Stimulated activated CD8-positive, alpha-beta memory T cell treated with anti-CD3 and anti-CD28 coated beads, Interleukin-7, amount 100 ng/mL, for 1 hour (primary cell): Measurements from ENCODE around the gene NSD2.
"Not testable (repeated sequence)": the region's sequence is repeated elsewhere in the genome, so short reads cannot be mapped to it uniquely, and the experiment has no call there.

Experiments used
- DNase-seq, 2 donors: peaks; one replicate each; pipeline ENCODE4 v3.0.0-alpha.2; 2020; ENCODE audit warnings: low read depth in 2 of 2

The NSD2 gene

GRCh38 chr4:1842339-1842895 lies 28.8 kb upstream of the NSD2 start:
- DNase-seq, result no peak

DNA sequence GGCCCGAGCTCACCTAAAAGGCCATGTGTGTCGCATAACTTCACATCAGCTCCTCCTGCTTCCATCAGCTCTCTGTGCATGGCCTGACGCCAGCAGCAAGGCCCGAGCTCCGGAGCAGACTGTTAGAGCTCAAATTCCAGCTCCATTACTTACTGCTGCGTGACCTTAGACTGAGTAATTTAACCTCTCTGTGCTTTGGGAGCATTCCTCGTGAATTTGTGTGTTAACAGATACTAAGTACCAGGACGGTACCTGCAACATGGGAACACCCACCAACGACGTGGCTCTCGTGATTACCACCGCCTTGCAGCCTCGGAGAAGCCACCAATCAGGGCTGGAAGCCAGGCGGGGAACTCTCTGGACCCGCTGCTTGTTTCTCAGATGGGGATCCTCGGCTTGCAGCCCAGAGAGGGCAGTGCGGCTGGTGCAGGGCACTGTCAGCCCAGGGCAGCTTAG lies 28.2 kb upstream of the NSD2 start:
- no peak for DNase-seq

GRCh38 chr4:1843852-1844251 lies 27.3 kb upstream of the NSD2 start:
- DNase-seq, result no peak

- DNase-seq, result not testable (repeated sequence)
Observed at GRCh38 chr4:1844618-1845017, 26.6 kb upstream of the NSD2 start.

DNA sequence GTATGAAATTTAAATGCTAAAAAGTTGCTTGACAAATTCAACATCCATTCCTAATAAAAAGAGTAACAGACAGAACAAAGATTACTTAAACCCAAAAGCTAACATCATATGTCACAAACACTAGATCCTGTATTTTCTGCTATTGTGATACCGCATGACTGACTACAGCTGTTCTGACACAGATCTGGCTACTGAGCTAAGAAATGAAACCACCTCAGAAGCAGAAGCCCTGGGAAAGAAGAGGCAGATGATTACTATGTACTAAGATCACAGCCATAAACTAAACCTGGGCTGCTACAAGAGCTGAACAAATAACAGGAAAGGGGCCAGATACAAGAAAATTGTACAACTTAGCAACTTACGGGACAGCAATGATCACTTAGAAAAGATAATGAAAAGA lies 24.6 kb upstream of the NSD2 start:
- DNase-seq, result no peak

DNA sequence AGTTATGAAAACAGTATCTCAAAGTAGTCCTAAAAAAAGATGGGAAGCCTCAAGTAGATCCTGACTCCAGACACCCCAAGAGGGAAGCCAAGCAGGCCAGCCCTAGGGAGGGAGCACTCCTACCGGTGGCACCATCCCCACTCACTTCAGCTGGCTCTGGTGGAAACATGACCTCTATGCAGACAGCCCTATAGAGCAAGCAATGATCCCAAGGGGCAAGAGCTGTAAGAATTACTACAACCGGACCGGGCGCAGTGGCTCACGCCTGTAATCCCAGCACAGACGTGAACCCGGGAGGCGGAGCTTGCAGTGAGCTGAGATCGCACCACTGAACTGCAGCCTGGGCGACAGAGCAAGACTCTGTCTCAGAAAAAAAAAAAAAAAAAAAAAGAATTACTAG lies 20.9 kb upstream of the NSD2 start:
- DNase-seq, result no peak

DNA sequence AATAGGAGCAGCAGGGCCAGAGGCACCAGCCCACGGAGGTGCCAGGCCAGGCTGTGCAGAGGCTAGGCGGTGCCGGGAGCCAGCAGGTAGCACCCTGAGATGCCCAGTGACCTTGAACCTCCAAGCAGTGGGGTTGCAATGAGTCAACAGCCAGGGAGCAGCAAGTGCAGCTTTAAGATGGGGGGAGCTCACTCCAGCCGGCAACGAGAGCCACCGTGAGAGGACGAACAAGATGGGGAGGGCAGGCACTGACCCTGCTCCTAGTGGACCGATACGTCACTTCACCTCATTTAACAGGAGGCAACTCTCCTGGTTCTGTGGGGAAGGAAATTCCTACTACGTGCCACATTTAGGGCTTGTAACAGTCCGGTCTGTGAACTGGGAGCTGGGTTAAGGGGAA lies 20.0 kb upstream of the NSD2 start:
- DNase-seq, result no peak

- no peak for DNase-seq
Observed at GRCh38 chr4:1851575-1852410, 19.4 kb upstream of the NSD2 start.

DNA sequence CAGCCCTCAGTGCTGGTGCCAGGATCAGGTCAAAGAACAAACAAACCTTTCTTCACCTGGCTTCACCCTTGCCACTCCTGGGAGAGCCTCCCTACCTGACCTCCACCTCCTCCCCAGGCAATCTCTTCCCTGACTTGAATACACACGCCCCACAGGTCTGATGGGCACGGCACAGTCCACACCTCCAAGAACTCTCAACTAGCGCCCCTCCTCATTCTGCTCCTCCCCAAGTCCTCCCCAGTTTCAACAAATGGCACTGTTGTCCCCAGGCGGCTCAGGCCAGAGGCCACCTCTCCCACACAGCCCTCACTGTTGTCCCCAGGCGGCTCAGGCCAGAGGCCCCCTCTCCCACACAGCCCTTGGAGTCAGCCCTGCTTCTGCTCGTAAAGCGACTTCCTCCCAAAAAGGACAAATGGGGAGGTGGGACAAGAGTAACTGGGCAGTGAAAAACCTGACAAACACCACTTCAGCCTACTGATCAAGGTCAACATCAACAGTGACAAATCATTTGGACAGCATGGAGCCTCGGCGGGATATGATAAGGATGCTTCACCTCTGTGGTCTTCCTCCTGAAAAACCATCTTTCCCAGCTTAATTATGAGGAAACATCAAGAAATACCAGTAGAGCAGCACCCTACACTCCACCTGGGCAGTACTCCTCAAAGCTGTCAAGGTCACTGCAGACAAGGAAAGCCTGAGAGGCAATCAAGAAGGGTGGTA lies 18.1 kb upstream of the NSD2 start:
- DNase-seq, result no peak

DNA sequence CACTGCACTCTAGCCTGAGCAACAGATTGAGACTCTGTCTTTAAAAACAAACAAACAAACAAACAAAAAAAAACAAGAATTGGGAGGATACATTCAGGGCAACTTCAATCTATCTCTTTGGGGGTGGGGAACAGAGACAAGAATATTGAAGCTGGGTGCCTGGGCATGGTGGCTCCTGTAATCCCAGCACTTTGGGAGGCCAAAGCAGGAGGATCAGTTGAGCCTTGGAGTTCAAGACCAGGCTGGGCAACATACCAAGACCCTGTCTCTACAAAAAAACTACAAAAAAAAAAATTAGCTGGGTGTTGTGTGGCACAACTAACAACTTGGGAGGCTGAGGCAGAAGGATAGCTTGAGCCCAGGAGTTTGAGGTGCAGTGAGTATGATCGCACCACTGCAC lies 16.4 kb upstream of the NSD2 start:
- DNase-seq, result no peak

GRCh38 chr4:1855333-1856070 lies 15.7 kb upstream of the NSD2 start:
- DNase-seq, result no peak

DNA sequence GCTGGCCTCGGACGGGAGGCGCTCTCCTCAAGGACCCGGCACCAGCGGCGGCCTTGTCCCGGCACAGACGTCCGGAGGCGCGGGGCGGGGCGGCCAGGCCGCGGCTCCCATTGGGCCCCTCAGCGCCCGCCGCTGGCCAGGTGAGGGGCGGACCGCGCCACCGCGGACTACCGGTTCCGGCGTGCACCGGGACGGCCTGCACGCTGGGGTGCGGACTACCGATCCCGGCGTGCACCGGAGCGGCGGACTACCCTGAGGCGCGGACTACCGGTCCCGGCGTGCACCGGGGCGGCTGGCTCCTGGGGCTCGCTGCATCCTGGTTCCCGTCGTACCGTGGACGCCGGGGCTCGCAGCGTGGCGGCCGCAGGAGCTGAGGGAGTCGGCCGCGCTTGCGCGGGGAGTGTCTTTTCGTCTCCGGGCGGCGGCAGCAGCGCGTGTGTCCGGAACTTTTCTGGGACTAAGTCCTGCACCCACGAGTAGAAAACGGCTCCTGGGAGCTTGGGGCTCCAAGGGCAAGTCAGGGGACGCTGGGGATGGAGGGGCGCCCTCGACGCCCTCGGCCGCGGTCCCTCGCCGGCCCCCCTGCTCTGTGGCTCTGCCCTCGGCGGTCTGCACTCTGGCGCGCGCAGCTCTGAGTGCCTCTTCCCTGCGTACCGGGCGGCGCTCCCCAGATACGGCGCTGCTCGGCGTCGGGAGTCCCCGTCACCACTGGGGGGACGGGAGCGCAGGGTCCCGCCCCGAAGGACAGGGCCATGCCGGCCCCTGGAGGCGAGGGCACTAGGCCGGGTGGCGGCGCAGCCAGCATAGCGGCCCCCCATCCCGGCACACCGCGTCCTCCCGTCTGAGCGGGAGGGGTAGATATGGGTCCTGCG lies 14.9 kb upstream of the NSD2 start, which contains the start of gene LETM1:
LETM1 (minus strand) TSS at position 86 of the 872 bp plus-strand sequence. CDS start 206 bp downstream, outside the sequence.
- peak; percentile 75 to 84 for DNase-seq

DNA sequence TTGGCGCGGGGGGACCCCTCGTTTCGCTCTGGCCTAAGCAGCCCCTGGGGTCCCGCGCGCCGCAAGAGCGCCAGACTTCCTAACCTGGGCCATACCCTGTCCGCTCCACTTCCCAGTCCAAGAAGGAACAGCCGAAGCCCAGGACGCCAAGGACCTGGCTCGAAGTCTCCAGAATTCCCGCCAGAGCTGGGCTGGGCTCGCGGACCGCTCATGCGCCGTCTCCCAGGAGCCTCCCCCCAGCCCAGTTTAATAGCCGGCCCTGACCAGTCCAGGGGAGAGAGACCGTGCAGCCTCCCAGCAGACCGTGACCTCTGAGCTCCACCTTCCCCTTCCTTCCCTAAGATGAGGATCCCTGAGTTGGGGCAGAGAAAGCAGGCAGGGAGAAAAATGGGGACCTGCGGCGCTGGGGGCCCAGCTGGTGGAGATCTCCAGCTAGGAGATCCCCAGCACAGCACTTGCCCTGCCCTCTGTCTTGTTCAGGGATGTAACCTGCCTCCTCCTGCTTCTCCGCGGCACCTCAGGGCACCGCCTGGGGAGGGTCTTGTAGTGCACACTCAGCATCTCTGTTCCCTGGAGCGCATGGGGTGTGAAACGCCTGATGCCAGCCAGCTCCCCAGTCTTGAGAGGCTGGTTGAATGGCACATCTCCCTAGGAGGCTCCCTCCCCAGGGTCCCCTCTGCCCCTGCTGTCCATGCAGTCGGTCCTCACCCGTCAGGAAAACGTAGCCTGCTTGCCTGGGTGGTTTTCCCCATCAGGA lies 14.1 kb upstream of the NSD2 start:
- no peak for DNase-seq

- no peak for DNase-seq
Observed at GRCh38 chr4:1857931-1858330, 13.3 kb upstream of the NSD2 start.

DNA sequence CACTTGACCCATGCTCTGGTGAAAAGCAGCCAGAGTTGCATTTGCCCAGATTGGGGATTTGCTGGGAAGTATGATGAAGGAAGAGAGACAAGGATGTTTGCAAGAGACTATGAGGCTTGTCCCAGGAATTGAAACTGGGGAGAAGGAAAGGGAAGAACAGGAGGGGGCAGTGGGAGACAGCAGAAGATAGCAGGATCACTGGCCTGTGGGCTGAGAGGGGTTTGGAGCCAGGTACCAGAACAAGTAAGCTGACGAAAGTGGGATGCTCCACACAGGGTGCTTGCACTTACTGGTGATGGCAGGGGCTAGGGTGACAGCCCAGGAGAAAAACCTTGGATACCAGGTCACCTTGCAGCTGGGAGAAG lies 11.8 kb upstream of the NSD2 start:
- no peak for DNase-seq

- DNase-seq, result no peak
Observed at GRCh38 chr4:1862055-1862911, 8.9 kb upstream of the NSD2 start.

- no peak for DNase-seq
Observed at GRCh38 chr4:1862961-1863296, 8.3 kb upstream of the NSD2 start.

DNA sequence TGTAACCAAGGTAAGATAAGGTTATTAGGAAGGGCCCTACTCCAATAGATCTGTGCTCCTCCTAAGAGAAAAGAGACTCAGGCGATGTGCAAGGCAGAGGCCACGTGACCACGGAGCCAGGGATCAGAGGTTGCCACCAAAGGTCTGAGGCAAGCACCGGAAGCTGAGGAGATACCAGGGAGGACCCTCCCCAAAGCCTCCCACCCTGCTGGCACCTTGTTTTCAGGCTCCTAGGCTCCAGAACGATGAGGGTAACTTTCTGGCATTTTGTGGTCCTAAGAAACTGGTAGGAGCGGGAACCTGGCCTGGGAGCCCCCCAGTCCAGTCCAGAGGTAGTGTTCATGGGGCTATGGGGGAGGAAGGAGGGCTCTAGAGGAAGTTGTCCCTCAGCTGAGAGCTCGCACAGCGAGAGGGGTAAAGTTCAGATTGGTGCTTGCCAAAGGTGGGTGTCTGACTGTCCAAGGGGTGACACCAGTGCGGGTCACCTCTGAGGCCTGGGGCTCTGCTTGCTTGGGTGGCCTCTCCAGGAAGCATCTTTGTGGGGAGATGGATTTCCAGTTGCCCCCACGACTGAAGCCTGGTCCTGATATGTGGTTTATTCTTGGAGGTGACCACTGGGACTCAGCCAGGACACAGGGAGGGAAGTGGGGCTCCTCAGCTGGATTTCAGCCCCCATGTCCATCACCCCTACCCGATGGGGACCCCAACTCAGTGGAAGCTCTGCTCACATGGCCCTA lies 7.7 kb upstream of the NSD2 start:
- no peak for DNase-seq
